GM21737 (cell line): ENCODE results near the gene TMC7.
"Not testable (repeated sequence)": the region's sequence is repeated elsewhere in the genome, so short reads cannot be mapped to it uniquely, and the experiment has no call there.

Experiments used
- ATAC-seq: cut with Tn5 transposase; IDR thresholded peaks from one replicate; pipeline ENCODE4 v1.9.1; 2021; ENCODE audit warnings: mild to moderate bottlenecking, moderate library complexity; ENCODE audit not compliant: unreplicated experiment

The TMC7 gene

GRCh38 chr16:18983565-18984434, at the start of gene TMC7:
TSS of gene TMC7 (plus strand) at chr16:18983934. CDS start at chr16:18984064, 130 bp downstream.
- ATAC-seq = no peak

GRCh38 chr16:18936727-18937340, 46.9 kb upstream of the TMC7 start:
- no peak for ATAC-seq

GRCh38 chr16:18937390-18937789, 46.3 kb upstream of the TMC7 start:
- no peak for ATAC-seq

- no peak for ATAC-seq
Observed at GRCh38 chr16:18938986-18939385, 44.7 kb upstream of the TMC7 start.

GRCh38 chr16:18941471-18941870, 42.3 kb upstream of the TMC7 start:
- no peak for ATAC-seq

GRCh38 chr16:18942061-18942460, 41.7 kb upstream of the TMC7 start:
- ATAC-seq = no peak

GRCh38 chr16:18943414-18943813, 40.3 kb upstream of the TMC7 start:
- ATAC-seq = no peak

GRCh38 chr16:18945233-18945632, 38.5 kb upstream of the TMC7 start:
- no peak for ATAC-seq

GRCh38 chr16:18948372-18949020, 35.2 kb upstream of the TMC7 start:
- no peak for ATAC-seq

GRCh38 chr16:18950469-18951185, 33.1 kb upstream of the TMC7 start:
- no peak for ATAC-seq

- no peak for ATAC-seq
Observed at GRCh38 chr16:18953547-18953946, 30.2 kb upstream of the TMC7 start.

GRCh38 chr16:18955874-18956580, 27.7 kb upstream of the TMC7 start:
- ATAC-seq = not testable (repeated sequence)

- not testable (repeated sequence) for ATAC-seq
Observed at GRCh38 chr16:18956658-18957241, 27.0 kb upstream of the TMC7 start.

- no peak for ATAC-seq
Observed at GRCh38 chr16:18958621-18959029, 25.1 kb upstream of the TMC7 start.

- no peak for ATAC-seq
Observed at GRCh38 chr16:18959031-18959505, 24.7 kb upstream of the TMC7 start.

- no peak for ATAC-seq
Observed at GRCh38 chr16:18965555-18965954, 18.2 kb upstream of the TMC7 start.

GRCh38 chr16:18966791-18967190, 16.9 kb upstream of the TMC7 start:
- no peak for ATAC-seq

GRCh38 chr16:18969050-18969854, 14.5 kb upstream of the TMC7 start:
- no peak for ATAC-seq

- no peak for ATAC-seq
Observed at GRCh38 chr16:18969855-18970240, 13.9 kb upstream of the TMC7 start.
